ENCODE data around the gene AMH. TPM values are rescaled to one million over a fixed set of nuclear protein-coding genes. Genes with fewer than 3 reads are reported as not detected.

AMH gene
- total RNA-seq, 1 experiment from 2014 or later: 5.0 TPM

DNA sequence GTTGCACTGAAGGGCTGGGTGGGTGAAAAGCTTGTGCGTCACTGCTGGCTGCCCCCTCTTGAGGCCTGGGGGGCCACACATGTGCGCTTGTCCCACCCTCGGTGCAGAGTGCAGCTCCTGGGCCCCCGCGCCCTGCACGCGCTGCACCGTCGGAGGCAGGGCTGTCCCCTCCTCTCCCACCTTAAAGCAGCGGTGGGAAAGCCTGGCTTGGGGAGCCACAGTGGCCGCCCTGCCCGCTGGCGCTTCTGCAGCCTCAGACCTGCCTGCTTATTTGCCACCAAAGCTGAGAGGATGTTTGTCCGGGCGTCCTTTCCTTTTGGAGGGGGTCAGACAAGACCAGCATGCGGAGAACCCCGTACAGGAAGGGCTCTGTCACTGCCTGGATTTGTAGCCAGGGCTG lies 39.7 kb upstream of the AMH start:
- TF ChIP-seq, protein P1, sequence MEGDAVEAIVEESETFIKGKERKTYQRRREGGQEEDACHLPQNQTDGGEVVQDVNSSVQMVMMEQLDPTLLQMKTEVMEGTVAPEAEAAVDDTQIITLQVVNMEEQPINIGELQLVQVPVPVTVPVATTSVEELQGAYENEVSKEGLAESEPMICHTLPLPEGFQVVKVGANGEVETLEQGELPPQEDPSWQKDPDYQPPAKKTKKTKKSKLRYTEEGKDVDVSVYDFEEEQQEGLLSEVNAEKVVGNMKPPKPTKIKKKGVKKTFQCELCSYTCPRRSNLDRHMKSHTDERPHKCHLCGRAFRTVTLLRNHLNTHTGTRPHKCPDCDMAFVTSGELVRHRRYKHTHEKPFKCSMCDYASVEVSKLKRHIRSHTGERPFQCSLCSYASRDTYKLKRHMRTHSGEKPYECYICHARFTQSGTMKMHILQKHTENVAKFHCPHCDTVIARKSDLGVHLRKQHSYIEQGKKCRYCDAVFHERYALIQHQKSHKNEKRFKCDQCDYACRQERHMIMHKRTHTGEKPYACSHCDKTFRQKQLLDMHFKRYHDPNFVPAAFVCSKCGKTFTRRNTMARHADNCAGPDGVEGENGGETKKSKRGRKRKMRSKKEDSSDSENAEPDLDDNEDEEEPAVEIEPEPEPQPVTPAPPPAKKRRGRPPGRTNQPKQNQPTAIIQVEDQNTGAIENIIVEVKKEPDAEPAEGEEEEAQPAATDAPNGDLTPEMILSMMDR (IDR thresholded peaks at IDR 0.05; ENCODE audit: unreplicated experiment): no peak
- intact Hi-C loops (cut with micrococcal nuclease; ENCODE audit: unreplicated experiment): no loop called here
- Mint-ChIP-seq H3K4me1 (ENCODE audit: low read depth, unreplicated experiment) (no peaks in the 10 kb centered on the region), H3K36me3 (ENCODE audit: insufficient read depth, unreplicated experiment) (peaks cover 28% of the 10 kb centered on the region), H3K27me3 (ENCODE audit: unreplicated experiment) (no peaks in the 10 kb centered on the region), H3K4me3 (ENCODE audit: low read depth, unreplicated experiment) (no peak overlapping the region), H3K9me3 (ENCODE audit: low read depth, unreplicated experiment) (no peaks in the 10 kb centered on the region), H3K27ac (ENCODE audit: unreplicated experiment) (no peak overlapping the region)
- no TSS peak for BruUV-seq (replicated peaks)
- no peak for DNase-seq
- CTCF ChIA-PET: no interaction called here

DNA sequence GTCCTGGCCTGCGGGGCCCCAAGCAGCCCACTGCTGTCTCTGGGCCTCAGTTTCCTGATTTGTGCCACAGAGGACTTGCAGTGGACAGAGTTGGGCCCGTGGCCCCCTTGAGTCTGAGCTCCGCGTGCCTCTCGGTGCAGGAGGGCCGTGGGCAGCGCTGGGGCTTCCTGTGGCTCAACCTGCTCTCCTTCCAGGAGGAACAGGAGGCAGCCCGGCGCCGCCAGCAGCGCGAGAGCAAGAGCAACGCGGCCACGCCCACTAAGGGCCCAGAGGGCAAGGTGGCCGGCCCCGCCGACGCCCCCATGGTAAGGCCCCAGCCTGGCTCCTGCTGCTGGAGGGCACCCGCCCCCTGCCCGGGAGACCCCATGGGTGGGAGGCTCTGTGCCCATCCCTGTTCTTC lies 38.9 kb upstream of the AMH start:
- Mint-ChIP-seq H3K9me3 (ENCODE audit: low read depth, unreplicated experiment) (no peaks in the 10 kb centered on the region), H3K4me3 (ENCODE audit: low read depth, unreplicated experiment) (no peak overlapping the region), H3K36me3 (ENCODE audit: insufficient read depth, unreplicated experiment) (peaks cover 33% of the 10 kb centered on the region), H3K27me3 (ENCODE audit: unreplicated experiment) (no peaks in the 10 kb centered on the region), H3K4me1 (ENCODE audit: low read depth, unreplicated experiment) (no peaks in the 10 kb centered on the region), H3K27ac (ENCODE audit: unreplicated experiment) (no peak overlapping the region)
- no TSS peak for BruUV-seq (replicated peaks)
- CTCF ChIA-PET: no interaction called here
- DNase-seq: no peak
- TF ChIP-seq, protein P1 (IDR thresholded peaks at IDR 0.05; ENCODE audit: unreplicated experiment): no peak
- intact Hi-C loops (cut with micrococcal nuclease; ENCODE audit: unreplicated experiment): no loop called here

DNA sequence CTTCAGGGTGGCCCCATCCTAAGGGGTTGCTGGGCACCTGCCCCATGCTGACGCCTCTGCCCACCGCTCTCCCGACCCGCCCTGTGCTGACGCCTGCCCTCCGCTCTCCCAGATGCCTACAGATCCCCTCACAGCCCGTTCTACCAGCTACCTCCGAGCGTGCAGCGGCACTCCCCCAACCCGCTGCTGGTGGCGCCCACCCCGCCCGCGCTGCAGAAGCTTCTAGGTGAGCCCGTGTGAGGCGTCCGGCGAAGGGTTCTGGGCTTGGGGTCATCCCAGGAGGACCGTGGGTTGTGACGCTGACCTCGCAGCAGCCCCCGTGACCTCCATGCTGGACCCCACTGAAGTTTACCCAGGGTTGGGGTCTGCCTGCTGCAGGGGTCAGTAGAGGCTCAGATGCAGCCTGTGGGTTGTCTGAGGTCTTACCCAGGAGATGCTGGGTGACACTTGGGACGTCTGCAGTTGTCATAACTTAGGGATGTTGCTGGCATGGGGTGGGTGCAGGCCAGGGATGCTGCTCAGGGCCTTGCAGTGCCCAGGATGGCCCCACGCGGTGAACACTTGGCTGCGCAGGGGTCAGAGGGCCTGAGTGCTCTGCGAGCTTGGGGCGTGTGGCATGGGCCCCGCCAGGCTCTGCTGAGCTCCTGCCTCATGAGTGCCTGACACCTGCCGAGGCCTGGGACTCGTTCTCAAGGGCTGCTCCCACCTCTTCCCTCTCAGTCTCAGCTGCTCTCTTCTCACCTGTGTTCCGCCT lies 38.0 kb upstream of the AMH start:
- CTCF ChIA-PET: no interaction called here
- no peak for DNase-seq
- TF ChIP-seq, protein P1 (IDR thresholded peaks at IDR 0.05; ENCODE audit: unreplicated experiment): no peak
- Mint-ChIP-seq H3K36me3 (ENCODE audit: insufficient read depth, unreplicated experiment) (peaks cover 35% of the 10 kb centered on the region), H3K9me3 (ENCODE audit: low read depth, unreplicated experiment) (no peaks in the 10 kb centered on the region), H3K27ac (ENCODE audit: unreplicated experiment) (no peak overlapping the region), H3K27me3 (ENCODE audit: unreplicated experiment) (no peaks in the 10 kb centered on the region), H3K4me3 (ENCODE audit: low read depth, unreplicated experiment) (no peak overlapping the region), H3K4me1 (ENCODE audit: low read depth, unreplicated experiment) (no peaks in the 10 kb centered on the region)
- no TSS peak for BruUV-seq (replicated peaks)
- intact Hi-C loops (cut with micrococcal nuclease; ENCODE audit: unreplicated experiment): no loop called here

DNA sequence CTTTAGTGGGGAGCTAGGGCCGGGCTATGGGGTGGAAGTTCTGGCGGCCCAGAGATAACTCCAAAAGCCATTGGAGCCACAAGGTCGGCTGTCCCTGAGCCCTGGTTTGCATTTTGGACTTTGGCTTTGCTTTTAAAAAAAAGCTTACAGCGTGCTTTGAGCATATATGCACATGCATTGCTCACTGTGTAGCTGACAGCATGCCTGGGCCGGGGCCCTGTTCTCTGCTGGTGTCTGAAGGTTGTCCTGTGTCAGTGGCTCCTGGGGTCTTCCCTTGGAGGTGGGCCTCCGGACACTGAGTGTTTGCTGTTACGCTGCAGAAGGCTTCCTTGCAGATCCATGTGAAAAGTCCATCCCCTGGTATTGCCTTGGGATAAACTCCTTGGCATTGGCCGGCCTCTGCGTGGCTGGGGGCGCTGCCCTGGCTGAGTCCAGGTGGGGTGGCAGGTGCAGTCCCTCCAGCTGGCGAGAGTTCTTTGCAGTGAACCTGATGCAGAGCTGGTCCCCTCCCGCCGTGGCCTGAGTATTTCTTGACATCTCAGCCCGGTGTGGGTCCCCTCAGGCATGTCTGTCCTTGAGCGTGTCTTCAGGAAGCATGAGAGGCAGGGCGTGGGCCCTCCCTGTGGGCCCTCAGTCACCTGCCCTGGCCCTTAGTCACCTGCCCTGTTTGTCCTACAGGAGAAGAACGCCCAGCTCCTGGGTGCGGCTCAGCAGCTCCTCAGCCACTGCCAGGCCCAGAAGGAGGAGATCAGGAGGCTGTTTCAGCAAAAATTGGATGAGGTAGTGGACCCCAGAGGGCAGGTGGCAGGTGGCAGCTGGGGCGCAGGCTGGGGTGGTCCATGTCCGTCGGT lies 36.0 kb upstream of the AMH start:
- H3K9me3 Mint-ChIP-seq (ENCODE audit: low read depth, unreplicated experiment): no peaks in the 10 kb centered on the region
- H3K36me3 Mint-ChIP-seq (ENCODE audit: insufficient read depth, unreplicated experiment): peaks cover 47% of the 10 kb centered on the region
- DNase-seq: no peak
- BruUV-seq (replicated peaks): no TSS peak
- no peaks in the 10 kb centered on the region for H3K4me1 Mint-ChIP-seq (ENCODE audit: low read depth, unreplicated experiment)
- intact Hi-C loops (cut with micrococcal nuclease; ENCODE audit: unreplicated experiment): no loop called here
- TF ChIP-seq, protein P1 (IDR thresholded peaks at IDR 0.05; ENCODE audit: unreplicated experiment): no peak
- no peak overlapping the region for H3K27ac Mint-ChIP-seq (ENCODE audit: unreplicated experiment)
- CTCF ChIA-PET: interaction anchor here (0.5 to 1.5 kb wide), 2 partner anchors 57 to 620 kb away, joined by 4 to 5 read pairs; partner anchors contain the start of gene MBD3
- H3K4me3 Mint-ChIP-seq (ENCODE audit: low read depth, unreplicated experiment): no peak overlapping the region
- no peaks in the 10 kb centered on the region for H3K27me3 Mint-ChIP-seq (ENCODE audit: unreplicated experiment)

All from Calu3 (cell line).